Kidney capillary endothelial cell (primary cell): ENCODE data around the gene RALB.
A peak's percentile ranks its signal among the peaks of the same experiment; 100 is the strongest.
"Not testable (repeated sequence)": the region's sequence is repeated elsewhere in the genome, so short reads cannot be mapped to it uniquely, and the experiment has no call there.

Experiments used
- DNase-seq: peaks from one replicate; pipeline ENCODE4 v3.0.0-alpha.2; 2018; ENCODE audit warnings: low spot score

The RALB gene

GRCh38 chr2:120315367-120316033, 62.8 kb downstream of the RALB start:
- no peak for DNase-seq

- no peak for DNase-seq
These were observed 63.4 kb downstream of the RALB start for GRCh38 chr2:120316071-120316470.

DNA sequence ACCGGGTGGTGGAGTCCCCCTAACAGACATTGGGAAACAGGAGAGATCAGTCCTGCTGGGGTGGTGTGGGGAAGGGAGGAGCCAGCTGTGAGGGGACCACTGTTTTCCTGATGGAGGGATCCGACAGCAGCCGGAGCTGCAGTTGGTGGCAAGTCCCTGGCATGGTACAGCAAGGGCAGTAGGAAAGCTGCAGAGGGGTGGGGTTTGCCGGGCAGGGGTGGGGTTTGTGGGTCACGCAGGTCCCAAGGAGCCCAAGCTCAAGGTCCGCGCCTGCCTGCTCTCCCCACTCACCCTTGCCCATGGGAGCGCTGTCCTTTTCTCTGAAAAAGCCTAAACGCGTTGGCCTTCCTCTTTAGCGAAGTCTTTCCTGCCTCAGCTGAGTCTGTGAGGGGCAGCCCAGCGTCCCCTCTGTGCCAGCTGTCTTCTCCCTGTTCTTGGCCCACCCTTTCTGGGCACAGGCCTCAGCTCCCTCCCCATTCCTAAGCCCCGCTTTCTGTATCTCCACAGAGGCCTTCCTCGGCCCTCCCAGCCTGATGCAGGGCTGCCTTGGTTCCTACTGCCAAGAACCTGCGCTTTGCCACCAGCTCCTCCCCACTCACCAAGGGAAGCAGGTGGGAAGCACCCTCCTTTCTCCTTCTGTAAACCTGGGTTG, 64.0 kb downstream of the RALB start:
- no peak for DNase-seq

GRCh38 chr2:120317180-120317533, 64.5 kb downstream of the RALB start:
- DNase-seq, result no peak

DNA sequence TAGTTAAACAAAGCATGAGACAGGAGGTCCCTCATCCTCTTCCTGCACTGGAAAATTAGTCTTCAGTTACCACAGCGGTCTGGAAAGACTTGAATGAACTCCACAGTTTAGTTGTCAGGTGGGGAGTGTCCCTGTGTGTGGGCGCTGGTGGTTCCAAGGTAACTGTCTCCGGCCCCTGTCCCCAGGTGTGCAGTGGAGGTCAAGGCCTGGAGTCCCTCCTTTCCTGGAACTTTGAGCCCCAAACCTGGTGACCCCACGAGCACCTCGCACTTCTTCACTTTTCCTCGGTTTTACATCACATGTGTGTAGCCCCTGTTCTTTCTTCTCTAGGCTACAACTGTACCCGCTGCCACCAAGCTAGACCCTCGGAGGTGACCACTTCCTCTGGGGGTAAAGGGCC, 65.3 kb downstream of the RALB start:
- DNase-seq, result no peak

DNA sequence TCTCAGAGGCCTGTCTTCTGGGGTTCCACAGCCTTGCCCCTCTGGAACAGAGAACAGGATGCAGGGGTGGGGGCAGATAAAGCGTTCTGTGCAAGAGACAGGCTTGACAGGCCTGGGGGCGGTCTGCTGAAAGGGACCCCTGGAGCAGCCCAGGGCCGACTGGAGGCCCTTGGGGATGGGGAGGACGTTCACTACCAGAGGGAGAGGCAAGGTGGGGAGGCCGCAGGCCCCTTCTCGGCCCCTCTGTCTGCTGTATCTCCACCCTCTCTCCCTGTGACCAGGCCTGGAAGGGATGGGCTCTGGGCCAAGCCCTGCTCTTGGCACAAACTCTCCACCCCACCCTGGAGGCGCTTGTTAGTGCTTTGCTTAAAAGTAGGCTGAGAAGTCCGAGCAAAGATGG, 66.0 kb downstream of the RALB start:
- DNase-seq, result no peak

DNA sequence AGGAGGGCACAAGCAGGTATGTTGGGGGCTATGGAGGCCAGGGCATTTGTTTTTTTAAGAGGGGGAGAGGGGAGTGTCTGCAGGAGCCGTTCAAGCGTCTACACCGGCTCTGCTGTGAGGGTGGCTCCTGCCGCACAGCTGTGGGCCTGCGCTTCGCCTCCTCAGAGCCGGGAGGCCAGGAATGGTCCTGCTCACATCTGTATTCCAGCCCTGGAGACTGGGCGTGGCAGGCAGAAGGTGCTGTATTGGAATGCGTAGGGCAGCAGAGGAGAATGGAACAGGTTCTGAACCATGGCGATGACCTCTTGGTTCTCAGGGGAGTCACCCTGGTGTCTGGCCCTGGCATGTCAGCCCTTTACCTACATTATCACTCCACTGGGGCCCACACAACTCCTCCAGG, 66.5 kb downstream of the RALB start:
- DNase-seq, result no peak

DNA sequence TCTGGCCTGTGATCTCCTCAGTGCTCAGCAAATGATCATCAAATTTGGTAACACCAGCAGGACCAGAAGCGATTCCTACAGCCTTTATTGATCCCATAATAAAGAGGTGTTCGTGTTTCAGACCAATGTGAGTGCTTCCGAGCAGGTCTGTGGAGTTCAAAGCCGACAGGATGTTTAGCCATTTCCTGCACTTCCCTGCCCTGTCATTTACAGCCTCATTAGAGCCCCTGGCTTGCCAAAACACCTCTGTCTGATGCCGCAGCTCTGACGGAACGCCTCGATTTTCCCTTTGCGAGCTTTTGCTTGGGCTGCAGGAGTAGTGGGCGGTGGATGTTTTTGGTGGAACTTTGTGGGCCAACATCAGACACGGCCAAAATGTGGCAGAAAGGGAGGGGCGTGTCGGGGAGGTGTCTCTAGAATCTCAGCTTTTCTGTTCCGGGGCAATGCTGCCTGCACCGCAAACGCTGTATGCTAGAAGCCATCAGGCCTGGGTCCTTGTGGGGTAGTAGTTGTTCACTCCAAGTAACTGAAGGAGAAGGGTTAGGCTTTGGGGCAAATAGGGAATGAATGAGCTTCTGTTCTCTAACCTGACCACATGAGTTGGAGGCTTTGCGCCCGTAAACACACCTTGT, 67.2 kb downstream of the RALB start:
- peak; percentile 36 for DNase-seq

- no peak for DNase-seq
These were observed 67.7 kb downstream of the RALB start for GRCh38 chr2:120320318-120320851.

GRCh38 chr2:120320887-120321556, 68.4 kb downstream of the RALB start:
- DNase-seq, result not testable (repeated sequence)

- no peak for DNase-seq
These were observed 69.2 kb downstream of the RALB start for GRCh38 chr2:120321721-120322284.

DNA sequence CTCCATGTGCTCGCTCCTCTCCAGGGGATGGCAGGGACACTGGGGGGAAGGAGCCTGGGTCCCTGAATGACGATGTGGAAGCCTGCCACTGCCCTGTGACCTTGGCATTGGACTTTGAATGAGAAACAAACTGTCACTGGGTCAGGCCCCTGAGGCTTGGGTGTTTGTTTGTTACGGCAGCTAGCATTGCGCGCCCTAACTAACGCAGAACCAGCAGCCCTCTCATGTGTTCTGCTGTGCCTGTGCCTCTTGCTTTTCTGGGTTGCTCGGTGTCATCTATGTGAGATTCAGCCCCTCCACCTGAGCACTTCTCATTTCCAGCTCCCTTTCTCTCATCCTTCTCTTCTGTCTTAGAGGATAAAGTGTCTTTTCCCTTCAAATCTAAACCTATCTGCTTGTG, 69.7 kb downstream of the RALB start:
- DNase-seq, result no peak

GRCh38 chr2:120323214-120323613, 70.6 kb downstream of the RALB start:
- DNase-seq, result no peak

- DNase-seq, result no peak
These were observed 71.3 kb downstream of the RALB start for GRCh38 chr2:120323807-120324399.

DNA sequence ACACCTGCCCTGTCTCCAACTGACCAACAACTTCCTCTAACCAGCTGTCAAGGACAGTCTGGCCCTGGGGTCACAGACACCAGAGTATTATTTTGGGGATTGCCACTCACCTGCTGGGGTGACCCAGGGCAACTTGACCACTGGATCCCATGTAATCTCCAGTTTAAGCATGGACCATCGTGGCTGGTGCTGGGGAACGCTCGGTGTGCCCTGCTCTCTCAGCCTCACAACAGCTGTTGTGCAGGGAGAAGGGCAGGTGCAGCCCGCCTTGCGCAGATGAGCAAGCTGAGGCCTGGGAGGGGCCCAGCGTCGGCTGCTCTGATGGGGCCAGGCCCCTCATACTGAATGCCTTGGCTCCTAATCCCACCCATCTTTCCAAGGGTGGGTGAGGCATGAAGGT, 72.3 kb downstream of the RALB start:
- DNase-seq, result no peak

DNA sequence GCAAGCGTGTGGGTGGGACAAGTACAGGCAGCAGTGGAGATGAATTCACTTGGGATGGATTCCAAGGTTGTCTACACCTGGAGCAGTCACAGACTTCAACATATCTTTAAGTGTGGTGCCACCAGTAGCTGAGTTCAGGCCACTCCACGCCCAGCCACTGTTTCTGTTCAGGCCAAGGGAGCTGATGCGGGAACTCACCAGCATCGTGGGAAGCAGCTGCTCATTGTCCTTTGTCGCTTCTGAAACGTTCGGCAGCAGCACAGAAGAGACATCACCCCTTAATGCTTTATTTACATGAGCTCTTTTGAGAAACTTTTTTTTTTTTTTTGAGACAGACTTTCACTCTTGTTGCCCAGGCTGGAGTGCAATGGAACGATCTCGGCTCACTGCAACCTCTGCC, 73.4 kb downstream of the RALB start:
- DNase-seq, result no peak

DNA sequence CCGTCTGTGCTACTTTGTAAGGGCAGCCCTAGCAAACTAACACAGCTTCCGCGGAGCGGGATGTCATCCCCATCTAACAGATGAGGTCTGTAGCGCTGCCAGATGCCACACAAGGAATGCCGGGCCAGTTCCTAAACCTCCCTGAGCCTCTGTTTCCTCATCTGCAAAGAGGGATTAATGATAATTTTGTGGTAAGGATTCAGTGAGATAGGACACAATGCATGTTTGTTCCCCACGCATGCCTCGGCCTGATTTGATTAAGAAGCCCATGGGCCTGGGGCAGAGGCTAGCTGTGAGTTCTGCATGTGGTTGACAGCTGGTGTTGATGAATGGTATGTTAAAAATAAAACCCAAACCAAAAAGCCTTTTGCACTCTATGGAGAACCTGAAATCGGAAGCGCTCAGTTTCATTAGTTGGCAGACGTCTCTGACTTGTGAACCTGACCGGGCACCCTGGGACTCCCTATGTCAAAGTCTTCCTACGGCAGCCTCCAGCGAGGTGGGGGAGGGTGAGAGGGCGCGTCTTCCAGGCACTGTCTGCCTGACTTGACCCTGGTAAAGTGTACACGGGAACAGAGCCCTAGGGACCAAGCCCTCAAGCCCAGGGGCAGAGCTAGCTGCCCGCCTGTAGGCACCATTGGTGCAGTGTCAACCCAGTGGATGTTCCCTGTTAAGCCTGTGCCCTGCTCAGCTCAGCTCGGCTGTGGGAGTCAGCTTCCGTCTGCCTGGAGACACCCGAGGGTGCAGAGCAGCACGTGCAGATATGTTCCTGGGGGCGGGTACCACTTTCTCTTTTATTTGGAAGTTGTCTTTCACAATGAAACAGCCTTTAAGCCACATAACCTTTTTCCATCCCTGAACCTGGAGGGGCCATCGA, 78.5 kb downstream of the RALB start:
- DNase-seq, result no peak

DNA sequence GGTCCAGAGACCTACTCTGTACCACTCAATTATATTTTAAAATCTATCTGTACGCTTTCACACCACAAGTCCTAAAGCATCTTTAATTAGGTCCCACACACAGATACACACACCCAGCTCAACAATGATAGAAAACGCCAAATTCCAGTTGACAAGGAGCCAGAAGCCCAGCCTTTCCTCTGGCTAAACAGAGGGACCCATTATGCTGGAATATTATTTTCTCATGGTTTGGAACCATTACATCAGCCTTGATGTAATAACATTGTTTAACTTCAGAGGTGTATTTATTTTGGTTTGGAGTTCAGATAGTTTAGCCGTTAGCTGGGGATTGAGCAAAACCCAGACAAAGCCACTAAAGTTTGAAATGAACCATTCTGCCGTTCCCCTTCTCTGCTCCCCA, 79.3 kb downstream of the RALB start:
- no peak for DNase-seq

DNA sequence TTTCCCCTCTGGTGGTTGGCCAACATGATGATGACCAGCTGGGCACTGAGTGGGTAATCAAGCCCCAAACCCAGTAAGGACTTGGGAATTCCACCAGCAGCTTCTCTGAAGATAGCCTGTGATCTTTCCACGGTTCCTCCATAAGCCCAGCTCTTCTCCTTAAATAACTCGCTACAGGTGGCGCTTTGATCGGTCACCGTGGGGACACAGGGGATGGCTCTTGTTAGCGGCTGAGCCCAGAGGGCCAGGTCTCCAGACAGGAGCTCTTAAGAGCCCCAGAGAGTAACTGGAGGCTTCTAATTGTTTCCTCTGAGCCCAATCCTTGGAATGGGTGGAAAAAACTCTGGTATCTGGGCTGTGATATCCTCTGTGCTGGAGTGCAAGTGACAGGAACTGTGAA, 79.7 kb downstream of the RALB start:
- no peak for DNase-seq

GRCh38 chr2:120334068-120334467, 81.4 kb downstream of the RALB start:
- no peak for DNase-seq

DNA sequence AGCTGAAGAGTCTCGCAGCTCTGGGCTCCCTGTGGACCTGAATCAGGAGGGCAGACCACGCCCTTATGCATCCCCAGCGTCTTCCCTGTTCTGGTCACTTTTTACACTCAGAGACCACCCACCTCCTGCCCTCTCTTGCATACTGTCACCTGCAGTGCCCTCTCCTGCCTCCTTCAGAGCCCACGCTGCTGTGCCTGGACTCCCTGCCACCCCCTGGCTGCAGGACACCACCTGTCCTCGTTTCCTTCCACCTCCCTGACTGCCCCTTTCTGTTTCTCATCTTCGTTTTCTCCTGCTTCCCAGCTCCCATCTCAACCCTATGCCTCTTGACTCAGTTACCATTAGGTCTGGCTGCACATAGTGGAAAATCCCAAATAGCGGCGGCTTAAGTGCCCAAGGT, 84.1 kb downstream of the RALB start:
- no peak for DNase-seq
